NCI-H345 (cell line): ENCODE results near the gene PSMB5.

Experiments
- DNase-seq: peaks from one replicate; lab custom pipeline; 2025; lab: John Stamatoyannopoulos, UW

PSMB5 gene

GRCh38 chr14:23043754-23044153 is 9.1 kb upstream of the PSMB5 start:
- DNase-seq, result no peak

GRCh38 chr14:23043145-23043544 is 8.4 kb upstream of the PSMB5 start:
- no peak for DNase-seq

GRCh38 chr14:23042162-23042965 is 7.7 kb upstream of the PSMB5 start, which contains the start of gene PSMB11:
Gene PSMB11, plus strand, starts transcription at chr14:23042212. Its CDS starts 14 bp downstream, at chr14:23042226.
- no peak for DNase-seq

- no peak for DNase-seq
Measured at GRCh38 chr14:23041729-23042128, 7.0 kb upstream of the PSMB5 start.

- no peak for DNase-seq
Measured at GRCh38 chr14:23040100-23040499, 5.4 kb upstream of the PSMB5 start.

GRCh38 chr14:23035303-23036144 is 824 bp upstream of the PSMB5 start:
- DNase-seq, result no peak

- DNase-seq, result no peak
Measured at GRCh38 chr14:23033801-23034497, 751 bp downstream of the PSMB5 start.

- no peak for DNase-seq
Measured at GRCh38 chr14:23033251-23033727, 1.4 kb downstream of the PSMB5 start.

GRCh38 chr14:23030936-23031335 is 3.8 kb downstream of the PSMB5 start:
- no peak for DNase-seq

- no peak for DNase-seq
Measured at GRCh38 chr14:23028799-23029198, 5.9 kb downstream of the PSMB5 start.

- no peak for DNase-seq
Measured at GRCh38 chr14:23025151-23025814, 9.4 kb downstream of the PSMB5 start.

GRCh38 chr14:23024612-23025075 is 10.1 kb downstream of the PSMB5 start:
- DNase-seq, result no peak

- DNase-seq, result no peak
Measured at GRCh38 chr14:23023795-23024152, 10.9 kb downstream of the PSMB5 start.

- no peak for DNase-seq
Measured at GRCh38 chr14:23023022-23023794, 11.5 kb downstream of the PSMB5 start.

- DNase-seq, result no peak
Measured at GRCh38 chr14:23021889-23022442, 12.7 kb downstream of the PSMB5 start.

GRCh38 chr14:23021434-23021833 is 13.3 kb downstream of the PSMB5 start:
- no peak for DNase-seq

GRCh38 chr14:23020143-23021128 is 14.3 kb downstream of the PSMB5 start:
- DNase-seq, result no peak

GRCh38 chr14:23018107-23018506 is 16.6 kb downstream of the PSMB5 start:
- DNase-seq, result no peak

GRCh38 chr14:23017091-23017490 is 17.6 kb downstream of the PSMB5 start:
- DNase-seq, result no peak
